ENCODE results near the gene ACTN2.

ACTN2 gene

DNA sequence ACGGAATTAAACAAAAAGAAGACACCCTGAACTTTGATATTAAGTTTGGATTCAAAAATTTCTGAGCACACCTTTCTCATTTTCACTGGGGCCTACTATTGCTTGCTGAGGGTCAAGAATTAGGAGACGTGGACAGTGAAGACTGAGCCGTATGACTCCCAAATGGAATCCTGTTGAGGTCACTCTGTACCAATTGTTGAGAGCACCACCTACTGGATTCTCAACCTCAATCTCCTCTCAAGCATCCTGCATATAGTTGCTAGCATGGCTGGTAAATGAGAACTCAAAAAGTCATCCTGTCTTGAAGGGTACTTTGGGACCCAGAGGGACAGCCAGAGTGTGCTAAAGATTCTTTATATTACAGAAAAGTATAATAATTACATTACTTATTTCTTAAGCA lies 88.6 kb downstream of the ACTN2 start:
- no peak for DNase-seq (ENCODE audit: low spot score)

DNA sequence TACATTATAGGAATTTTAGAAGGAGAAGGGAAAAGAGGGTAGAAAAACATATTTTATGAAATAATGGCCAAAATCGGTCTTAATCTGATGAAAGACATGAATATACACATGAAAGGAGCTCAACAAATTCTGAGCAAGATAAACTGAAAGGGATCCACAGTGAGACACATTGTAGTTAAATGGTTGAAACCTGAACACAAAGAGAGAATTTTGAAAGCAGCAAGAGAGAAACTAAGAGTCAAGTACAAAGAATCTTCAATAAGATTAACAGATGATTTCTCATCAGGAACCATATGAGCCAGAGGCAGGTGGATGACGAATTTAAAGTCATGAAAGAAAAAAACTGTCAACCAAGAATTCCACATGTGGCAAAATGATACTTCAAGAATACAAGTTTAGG lies 93.0 kb downstream of the ACTN2 start:
- no peak for DNase-seq (ENCODE audit: low spot score)

DNA sequence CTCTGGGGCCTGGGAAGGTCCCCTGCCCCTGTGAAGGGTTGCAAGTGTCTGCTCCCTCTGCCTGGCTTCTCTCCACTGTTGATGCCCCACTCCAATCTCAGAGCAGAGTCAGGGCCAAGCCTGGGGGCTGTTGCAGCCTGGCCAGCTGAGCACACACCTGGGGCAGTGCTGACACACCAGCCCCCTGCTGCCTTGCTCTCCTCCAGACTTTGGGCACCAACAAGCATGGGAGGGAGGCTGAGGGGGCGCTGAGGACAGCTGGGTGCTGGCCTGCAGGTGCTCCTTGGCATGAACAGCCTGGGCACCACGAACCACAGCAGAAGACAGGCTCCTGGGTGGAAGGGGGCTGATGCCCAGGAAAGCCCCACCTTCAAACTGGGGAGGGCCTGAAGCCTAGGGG lies 99.2 kb downstream of the ACTN2 start:
- no peak for DNase-seq (ENCODE audit: low spot score)

DNA sequence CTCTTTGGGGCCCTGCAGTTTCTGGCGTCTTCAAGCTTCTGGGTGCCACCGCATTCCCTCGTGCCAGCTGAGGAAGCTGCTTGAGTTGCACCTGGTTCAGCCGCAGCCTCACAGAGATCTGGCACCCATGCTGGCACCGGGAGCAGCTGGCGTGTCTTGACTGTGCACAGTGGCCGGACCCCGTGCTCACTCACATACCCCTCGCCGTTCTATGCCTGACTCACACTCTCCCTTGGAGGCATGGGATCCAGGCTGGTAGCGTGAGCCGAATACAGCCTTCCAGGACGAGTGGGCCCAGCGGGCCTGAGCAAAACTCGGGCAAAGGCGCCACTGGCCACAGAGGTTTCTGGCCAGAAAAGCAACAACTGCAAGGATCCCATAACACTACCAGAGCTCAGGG lies 100.2 kb downstream of the ACTN2 start:
- no peak for DNase-seq (ENCODE audit: low spot score)

DNA sequence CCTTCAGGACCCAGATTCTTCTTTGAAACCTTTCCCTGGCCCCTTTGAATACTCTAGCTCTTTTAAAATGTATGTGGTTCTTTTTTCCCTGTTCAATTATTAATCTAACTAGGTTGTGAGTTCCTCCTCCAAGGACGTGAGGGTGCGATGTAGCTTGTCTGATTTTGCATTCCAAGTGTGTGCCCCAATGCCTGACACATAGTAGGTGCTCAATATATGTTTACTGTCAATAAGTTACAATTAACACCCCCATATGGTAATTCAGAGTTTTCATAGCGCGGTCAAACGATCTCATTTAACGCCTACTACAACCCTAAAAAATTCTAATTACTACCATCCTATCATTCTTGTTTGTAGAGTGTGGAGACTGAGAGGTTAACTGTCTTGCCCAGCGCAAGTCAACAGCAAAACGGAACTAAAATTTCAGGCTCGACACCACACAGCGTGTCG lies 108.3 kb downstream of the ACTN2 start:
- DNase-seq (ENCODE audit: low spot score): no peak

DNA sequence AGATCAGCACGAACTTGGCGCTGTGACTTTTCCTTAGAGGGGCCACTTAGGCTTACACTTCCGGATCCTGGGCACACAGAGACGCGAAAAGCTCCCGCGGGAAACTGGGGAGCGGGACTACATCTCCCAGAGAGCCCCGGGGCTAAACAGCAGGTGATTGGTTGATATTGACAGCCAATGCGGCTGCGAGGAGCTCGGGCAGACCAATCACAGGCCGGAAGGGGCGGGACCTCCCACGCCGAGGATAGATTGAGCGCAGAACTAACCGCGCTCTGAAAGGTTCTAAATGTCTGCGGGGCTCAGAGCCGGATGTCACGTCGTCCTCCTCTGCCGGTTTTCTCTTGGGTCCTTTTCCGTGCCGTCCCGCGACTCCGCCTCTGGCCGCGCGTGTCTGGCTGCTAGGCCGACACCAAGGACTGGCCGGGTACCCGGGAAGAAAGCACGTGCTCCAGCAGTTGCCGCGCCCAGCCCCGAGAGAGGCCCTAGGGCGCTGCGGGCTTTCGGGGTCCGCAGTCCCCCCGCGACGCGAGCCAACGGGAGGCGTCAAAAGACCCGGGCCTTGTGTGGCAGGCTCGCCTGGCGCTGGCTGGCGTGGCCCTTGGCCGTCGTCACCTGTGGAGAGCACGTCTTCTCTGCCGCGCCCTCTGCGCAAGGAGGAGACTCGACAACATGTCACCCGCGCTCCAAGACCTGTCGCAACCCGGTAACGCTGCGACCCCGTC lies 108.9 kb downstream of the ACTN2 start, which contains the start of gene MTR:
MTR (plus strand) TSS at position 258 of the 722 bp plus-strand sequence; CDS start at position 670, 412 bp downstream.
- peak; percentile 98 for DNase-seq (ENCODE audit: low spot score)

DNA sequence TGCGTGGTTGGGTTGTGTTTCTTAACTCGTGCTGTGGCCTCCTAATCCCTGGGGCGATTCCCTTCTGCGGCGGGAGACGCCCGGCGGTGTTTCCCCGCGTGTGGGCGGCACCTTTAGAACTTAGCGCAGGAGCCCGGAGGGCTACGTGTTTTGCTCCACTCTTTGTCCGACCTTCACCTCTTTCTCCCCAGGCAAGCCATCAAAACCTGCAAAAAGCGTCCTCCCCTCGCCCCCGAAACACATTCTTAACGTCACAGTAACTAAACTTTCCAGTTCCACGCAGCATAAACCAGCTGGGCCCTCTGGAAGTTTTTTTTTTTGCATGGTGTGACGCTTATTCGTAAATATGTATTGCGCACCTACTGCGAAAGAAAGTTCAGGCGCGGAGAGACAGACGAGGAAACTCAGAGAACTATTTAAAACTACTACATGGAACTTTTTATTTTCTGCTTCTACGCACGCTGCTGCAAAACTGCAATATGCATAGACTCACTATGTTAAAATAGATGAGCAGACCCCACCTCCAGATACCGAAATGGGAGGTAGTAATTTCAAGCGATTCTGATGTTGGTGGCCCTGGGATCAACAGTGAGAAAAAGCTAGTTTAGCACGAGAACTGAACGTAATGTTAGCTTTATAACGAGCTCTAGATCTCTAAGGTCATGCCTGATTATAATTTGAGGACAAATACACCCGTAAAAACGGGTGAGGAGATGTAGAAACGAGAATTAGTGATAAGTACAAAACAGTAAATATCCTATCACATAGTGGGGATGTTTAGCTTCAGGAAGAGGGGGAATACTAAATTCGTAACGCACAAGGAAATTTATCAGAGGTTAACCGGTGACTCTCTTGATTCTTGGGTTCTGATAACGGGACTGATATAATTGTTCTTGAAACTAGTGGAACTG lies 109.7 kb downstream of the ACTN2 start:
- peak; percentile 23 for DNase-seq (ENCODE audit: low spot score)

DNA sequence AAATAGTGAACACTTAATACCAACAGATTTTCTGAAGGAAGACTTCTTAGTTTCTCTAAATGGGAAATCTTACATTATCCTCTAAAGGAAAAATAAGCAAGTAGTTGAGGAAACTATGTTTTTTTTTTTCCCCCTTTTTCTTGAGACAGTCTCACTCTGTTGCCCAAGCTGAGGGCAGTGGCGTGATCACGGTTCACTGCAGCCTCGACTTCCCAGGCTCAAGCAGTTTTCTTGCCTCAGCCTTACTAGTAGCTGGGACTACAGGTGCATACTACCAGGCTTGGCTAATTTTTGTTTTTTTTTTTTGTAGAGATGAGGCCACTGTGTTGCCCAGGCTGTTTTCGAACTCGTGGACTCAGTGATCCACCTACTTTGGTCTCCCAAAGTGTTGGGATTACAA lies 112.7 kb downstream of the ACTN2 start:
- no peak for DNase-seq (ENCODE audit: low spot score)

DNA sequence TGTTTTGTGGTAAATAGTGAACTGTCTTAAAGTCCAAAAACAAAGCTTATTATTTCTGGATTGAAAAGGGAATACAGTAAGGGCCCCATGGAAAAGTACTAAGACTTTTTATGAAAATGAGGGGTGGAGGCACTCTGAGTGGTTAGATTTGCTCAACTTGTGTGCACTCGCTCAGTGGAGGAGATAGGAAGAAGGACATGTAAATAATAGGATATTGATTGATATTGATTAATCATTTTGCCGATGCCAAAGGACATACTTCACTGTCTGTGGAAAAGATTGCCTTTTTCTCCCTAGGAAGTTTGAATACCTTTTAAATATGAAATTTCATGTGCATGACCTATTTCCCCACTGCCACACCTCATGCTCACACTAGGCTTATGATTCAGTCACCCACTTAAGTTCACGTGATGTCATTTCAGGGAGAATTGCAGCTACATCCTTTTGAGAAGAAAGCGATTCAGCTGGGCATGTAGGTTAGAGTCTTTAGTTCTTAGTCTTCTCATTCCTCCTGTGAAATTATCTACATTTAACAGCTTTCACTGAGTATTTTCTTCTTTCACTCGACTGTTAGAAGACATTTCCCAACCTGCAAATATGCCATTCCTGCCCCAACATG lies 113.8 kb downstream of the ACTN2 start:
- peak; percentile 5 for DNase-seq (ENCODE audit: low spot score)

DNA sequence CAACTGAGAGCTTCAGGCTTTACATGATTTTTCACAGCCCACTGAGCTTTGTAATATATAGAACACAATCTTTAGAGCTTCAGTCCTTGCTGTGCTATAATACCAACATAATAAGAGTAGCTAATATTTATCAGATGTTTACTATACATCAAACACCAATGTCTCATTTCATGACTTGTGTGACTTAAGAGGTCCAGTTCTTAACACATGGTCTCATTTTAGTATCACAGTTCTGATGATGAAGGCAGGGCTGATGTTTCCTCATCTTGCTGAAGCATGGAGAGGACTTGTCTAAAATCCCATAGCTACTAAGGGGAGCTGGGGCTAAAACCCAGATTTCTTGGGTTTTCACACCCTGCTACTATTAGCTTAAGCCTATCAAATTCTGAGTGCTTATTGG lies 114.3 kb downstream of the ACTN2 start:
- DNase-seq (ENCODE audit: low spot score): no peak

DNA sequence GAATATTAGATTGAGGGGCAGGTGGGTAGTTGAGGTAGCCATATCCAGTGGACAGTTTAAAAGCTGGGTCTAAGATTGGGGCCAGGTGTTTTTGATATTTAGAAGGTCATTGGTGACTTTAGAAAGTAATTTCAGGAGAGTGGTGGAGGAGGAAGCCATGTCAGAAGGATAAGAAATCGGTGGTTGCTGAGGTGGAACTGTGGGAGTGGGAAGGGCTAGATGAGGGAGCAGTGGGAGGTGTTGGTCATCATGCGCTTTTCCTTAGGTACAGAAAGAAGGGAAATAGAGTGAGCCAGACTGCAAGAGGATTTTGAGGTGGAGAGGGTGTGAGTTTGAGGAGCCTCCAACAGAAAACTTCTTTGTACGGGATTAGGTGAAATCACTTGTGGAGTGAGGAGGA lies 116.0 kb downstream of the ACTN2 start:
- no peak for DNase-seq (ENCODE audit: low spot score)

DNA sequence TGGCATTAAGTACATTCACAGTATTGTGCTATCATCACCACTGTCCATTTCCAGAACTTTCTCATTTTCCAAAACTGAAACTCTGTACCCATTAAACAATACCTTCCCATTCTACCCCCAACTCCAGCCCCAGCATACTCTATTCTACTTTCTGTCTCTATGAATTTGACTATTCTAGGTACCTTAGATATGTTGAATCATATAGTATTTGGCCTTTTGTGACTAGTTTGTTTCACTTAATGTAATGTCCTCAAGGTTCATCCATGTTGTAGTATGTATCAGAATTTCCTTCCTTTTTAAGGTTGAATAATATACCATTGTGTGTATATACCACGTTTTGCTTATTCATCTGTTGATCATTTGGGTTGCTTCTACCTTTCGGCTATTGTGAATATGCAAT lies 120.3 kb downstream of the ACTN2 start:
- DNase-seq (ENCODE audit: low spot score): no peak

DNA sequence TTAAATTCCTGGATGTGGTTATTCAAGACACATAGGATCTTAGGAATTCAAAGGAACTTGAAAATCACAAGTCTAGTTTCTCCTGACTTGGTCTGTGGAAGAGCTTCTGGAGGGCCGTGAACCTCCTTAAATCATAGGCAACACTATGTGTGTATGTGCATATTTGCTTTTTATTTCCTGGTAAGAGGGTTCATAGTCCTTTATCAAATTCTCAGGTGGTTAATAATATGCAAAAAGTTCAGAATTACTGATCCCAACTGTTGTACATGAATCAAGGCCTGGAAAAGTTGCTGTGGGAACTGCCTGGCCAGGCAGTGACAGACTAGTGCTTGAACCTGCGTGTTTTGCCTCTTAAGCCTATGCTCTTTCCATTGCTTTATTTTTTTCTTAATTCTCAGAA lies 121.7 kb downstream of the ACTN2 start:
- DNase-seq (ENCODE audit: low spot score): no peak

DNA sequence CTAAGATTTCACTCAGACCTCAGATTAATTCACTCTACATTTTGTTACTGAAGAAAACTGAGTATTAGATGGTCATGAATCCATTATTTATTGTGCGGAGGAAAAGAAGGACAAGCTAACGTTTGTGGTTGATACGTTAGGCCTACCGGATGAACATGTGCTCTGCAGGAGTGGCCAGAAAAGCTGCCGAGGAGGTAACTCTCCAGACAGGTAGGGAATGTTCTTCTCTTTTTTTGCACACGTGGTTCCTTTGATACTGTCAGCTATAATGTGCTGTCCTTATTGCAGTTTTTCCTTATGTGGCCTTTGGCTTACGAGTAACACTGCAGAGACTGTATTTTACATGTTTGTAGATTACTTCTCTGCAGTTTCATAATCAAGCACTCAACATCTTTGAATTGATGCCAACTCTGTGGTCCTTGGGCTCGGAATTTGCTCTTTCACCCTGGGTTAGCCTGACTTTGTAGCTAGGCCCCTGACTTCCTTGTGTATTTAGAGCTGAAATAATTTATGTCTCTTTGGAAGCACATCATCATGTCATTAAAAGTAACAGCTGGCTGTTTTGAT lies 122.3 kb downstream of the ACTN2 start:
- DNase-seq (ENCODE audit: low spot score): no peak

DNA sequence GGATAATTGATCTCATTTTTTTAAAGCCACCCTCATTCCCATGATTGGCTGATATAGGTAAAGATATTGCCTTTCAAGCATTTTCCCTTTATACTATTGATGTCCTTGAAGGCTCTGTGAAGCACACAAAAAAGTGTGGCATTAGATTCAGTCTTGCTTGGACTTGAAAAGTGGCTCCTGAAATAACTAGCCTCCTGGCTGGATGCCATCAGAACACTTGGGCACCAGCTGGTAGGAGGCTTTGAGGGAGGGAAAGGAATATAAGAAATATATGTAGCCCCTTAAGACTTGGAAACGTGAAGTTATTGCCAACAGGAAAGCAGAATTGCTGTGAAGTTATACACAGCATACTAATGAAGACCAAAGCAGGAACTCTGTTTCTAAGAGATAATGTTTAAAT lies 122.8 kb downstream of the ACTN2 start:
- DNase-seq (ENCODE audit: low spot score): no peak

DNA sequence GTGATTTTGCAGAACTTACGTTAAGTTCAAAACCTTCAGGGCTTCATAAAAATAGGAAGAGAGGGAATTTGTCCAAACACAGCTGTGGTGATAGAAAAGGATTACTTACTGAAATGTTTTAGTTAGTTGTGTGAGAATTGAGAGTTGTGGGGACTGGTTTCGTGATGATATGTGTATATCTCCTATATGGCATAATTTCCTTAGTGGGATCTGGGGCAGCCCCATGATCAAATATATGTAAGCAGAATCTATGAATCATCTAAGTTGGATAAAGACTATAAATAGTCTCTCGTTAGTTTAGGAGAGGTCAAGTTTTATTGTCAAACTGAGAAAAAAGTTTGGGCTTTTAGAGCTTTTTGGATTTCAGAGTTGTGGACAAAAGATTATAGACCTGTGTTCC lies 123.7 kb downstream of the ACTN2 start:
- DNase-seq (ENCODE audit: low spot score): no peak

DNA sequence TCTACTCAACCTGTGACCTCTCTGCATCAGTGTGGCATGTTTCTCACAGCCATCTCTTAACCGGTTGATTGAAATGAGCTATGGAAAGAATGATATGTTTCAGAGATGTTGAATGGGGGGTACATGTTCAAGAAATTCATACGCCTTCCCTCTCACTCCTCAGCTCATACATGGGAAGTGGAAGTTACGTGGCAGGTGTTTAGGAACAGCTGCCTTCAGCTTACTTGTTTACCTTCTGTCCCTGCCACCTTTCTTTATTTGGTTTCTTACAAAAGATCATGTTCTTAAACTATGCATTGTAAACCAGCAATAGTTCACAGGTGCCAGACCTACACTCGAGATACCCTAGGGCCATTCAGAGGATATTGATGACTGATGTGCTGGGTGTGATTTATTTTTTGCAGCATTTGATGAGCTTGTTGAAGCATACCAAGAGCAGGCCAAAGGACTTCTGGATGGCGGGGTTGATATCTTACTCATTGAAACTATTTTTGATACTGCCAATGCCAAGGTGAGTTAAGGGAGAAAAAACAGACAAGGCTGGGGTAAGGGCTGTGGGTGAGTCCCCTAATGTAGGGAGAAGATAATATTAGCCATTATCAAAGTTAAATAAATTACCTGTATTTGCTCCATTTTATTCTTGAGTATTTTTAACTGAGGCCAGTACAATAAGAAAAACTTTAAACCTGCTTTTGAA lies 126.2 kb downstream of the ACTN2 start:
- no peak for DNase-seq (ENCODE audit: low spot score)

All from CD4-positive, alpha-beta T cell treated with Interleukin-2 at 100 ng/mL for 4 hours (primary cell).